ENCODE data around the gene ITIH4. TPM values are rescaled to one million over a fixed set of nuclear protein-coding genes. Genes with fewer than 3 reads are reported as not detected.

Gene ITIH4
- total and polyA plus RNA-seq, 10 of the 15 experiments (the other 5 are each of a cell fraction or from before 2014, with no cell fraction given): 0.64 to 4.1 (median 1.3) TPM

DNA sequence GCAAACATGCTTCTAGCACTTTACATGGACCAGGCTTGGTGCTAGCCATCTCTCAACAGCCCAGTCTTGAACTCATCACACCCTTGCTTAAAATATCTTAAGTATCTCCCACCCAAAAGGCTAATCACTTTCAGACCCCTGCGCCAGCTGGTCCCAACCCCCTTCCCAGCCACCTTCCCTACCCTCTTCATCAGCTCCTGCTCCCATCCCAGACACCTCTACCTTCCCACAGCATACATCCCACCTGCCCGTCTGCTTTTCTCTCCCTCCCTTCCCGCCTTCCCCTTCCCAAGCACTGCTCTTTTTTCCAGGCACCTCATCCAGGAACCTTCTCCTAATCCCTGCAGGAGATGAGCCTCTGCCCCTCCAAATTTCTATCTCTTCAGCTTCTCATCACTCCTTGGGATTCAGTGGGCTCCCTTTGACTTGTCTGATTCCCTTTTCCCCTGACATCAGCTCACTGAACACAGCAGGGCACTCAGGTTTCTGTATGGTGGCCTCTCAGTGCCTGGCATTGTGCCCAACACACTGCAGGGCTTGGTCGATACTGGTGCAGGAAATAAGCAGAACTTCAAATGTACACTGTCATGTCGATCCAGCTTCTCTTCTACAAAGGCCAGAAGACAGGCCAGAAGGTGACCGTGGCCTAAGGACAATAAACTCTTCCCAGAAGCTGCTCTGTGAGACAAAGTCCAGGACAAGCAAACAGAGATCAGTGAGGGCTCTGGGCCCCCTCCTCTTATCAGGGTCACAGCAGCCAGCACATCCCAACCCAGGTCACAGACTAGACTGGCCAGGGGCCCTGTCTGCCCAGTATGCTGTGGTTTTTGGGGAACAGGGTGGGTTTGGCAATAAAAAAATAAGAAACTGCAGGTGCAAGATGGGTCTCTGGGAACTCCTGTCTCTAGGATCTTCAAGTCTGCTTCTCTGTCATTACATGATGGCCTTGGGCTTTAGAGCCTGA is 55.3 kb downstream of the ITIH4 start:
- in situ Hi-C loops (cut with MboI): no loop called here
- SMC1A ChIA-PET (ENCODE audit: uncharacterized antibody, unreplicated experiment): no interaction called here

GRCh38 chr3:52774066-52774713 is 56.3 kb downstream of the ITIH4 start:
- WGBS (ENCODE audit: insufficient coverage, insufficient replicate concordance, low lambda C conversion rate, missing lambda C conversion rate): 83% methylated on average over 8 of the region's 8 CpGs
- in situ Hi-C loops (cut with MboI) (no loop called here), intact Hi-C loops (cut with micrococcal nuclease; ENCODE audit: unreplicated experiment) (no loop called here)
- DNase-seq (ENCODE audit: low read depth, low spot score) (no peak), ATAC-seq (no peak), FAIRE-seq (no peak)
- Histone ChIP-seq H3K9ac (ENCODE audit: control insufficient read depth, insufficient read depth, low read length) (no peak overlapping the region), H3K79me2 (ENCODE audit: control insufficient read depth, insufficient read depth, low read length) (peaks cover 9% of the 10 kb centered on the region), H3K27me3 (replicated peaks in 1 of 2; ENCODE audit: control insufficient read depth in 2 of 2, insufficient read depth in 2 of 2, low read length in 1 of 2) (no peaks in the 10 kb centered on the region), H2AFZ (ENCODE audit: control insufficient read depth, low read depth, low read length) (no peak overlapping the region), H3K36me3 (ENCODE audit: control insufficient read depth in 2 of 2, insufficient read depth in 2 of 2, low read length in 1 of 2) (no peaks in the 10 kb centered on the region), H4K20me1 (ENCODE audit: control insufficient read depth, insufficient read depth) (no peaks in the 10 kb centered on the region), H3K4me3 (no peak overlapping the region), H3K4me2 (ENCODE audit: control insufficient read depth, insufficient read depth) (no peak overlapping the region), H3K9me3 (replicated peaks; ENCODE audit: control insufficient read depth, insufficient read depth, low read length) (no peaks in the 10 kb centered on the region), H3K27ac (ENCODE audit: control insufficient read depth, insufficient read depth) (no peak overlapping the region), H3K4me1 (ENCODE audit: control insufficient read depth, insufficient read depth, low read length) (peaks cover 10% of the 10 kb centered on the region)
- ChIA-PET SMC1A (ENCODE audit: uncharacterized antibody, unreplicated experiment) (interaction anchor here (0.7 kb wide), 1 partner anchor 344 kb away, joined by 3 read pairs; no protein-coding TSS in a partner anchor), POLR2A (no interaction called here), RAD21 (ENCODE audit: unreplicated experiment) (no interaction called here), CTCF (no interaction called here)
- no TSS peak for BruUV-seq (replicated peaks)
- TF ChIP-seq MYC (IDR thresholded peaks at IDR 0.05; ENCODE audit: insufficient read depth, insufficient read length, insufficient replicate concordance, low read length, severe bottlenecking) (no peak), ZNF592 (IDR thresholded peaks at IDR 0.05) (no peak), PAX5 (IDR thresholded peaks at IDR 0.05; ENCODE audit: borderline replicate concordance, low read depth, low read length) (no peak), GABPA (IDR thresholded peaks at IDR 0.05; ENCODE audit: low read depth) (no peak), WRNIP1 (IDR thresholded peaks at IDR 0.05; ENCODE audit: borderline replicate concordance, low read depth, low read length) (no peak), CHD4 (IDR thresholded peaks at IDR 0.05) (no peak), BMI1 (IDR thresholded peaks at IDR 0.05; ENCODE audit: borderline replicate concordance) (no peak)
- TF ChIP-seq, protein P1, sequence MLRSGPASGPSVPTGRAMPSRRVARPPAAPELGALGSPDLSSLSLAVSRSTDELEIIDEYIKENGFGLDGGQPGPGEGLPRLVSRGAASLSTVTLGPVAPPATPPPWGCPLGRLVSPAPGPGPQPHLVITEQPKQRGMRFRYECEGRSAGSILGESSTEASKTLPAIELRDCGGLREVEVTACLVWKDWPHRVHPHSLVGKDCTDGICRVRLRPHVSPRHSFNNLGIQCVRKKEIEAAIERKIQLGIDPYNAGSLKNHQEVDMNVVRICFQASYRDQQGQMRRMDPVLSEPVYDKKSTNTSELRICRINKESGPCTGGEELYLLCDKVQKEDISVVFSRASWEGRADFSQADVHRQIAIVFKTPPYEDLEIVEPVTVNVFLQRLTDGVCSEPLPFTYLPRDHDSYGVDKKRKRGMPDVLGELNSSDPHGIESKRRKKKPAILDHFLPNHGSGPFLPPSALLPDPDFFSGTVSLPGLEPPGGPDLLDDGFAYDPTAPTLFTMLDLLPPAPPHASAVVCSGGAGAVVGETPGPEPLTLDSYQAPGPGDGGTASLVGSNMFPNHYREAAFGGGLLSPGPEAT (IDR thresholded peaks at IDR 0.05; ENCODE audit: low read depth): no peak

More for the DNA sequence above, 55.3 kb downstream of the ITIH4 start:
- Histone ChIP-seq H3K9me3 (replicated peaks; ENCODE audit: control insufficient read depth, insufficient read depth, low read length) (no peaks in the 10 kb centered on the region), H3K36me3 (ENCODE audit: control insufficient read depth in 2 of 2, insufficient read depth in 2 of 2, low read length in 1 of 2) (no peaks in the 10 kb centered on the region), H3K9ac (ENCODE audit: control insufficient read depth, insufficient read depth, low read length) (no peak overlapping the region), H3K4me1 (ENCODE audit: control insufficient read depth, insufficient read depth, low read length) (peaks cover 11% of the 10 kb centered on the region), H3K27ac (ENCODE audit: control insufficient read depth, insufficient read depth) (no peak overlapping the region), H4K20me1 (ENCODE audit: control insufficient read depth, insufficient read depth) (no peaks in the 10 kb centered on the region), H3K27me3 (replicated peaks in 1 of 2; ENCODE audit: control insufficient read depth in 2 of 2, insufficient read depth in 2 of 2, low read length in 1 of 2) (no peaks in the 10 kb centered on the region), H3K79me2 (ENCODE audit: control insufficient read depth, insufficient read depth, low read length) (peaks cover 2% of the 10 kb centered on the region; the same call in 1 of the 2 replicates), H3K4me2 (ENCODE audit: control insufficient read depth, insufficient read depth) (no peak overlapping the region), H3K4me3 (no peak overlapping the region), H2AFZ (ENCODE audit: control insufficient read depth, low read depth, low read length) (no peak overlapping the region)
- intact Hi-C loops (cut with micrococcal nuclease; ENCODE audit: unreplicated experiment): no loop called here
- ChIA-PET POLR2A (no interaction called here), CTCF (no interaction called here), RAD21 (ENCODE audit: unreplicated experiment) (no interaction called here)
- DNase-seq (ENCODE audit: low read depth, low spot score): no peak
- BruUV-seq (replicated peaks): no TSS peak
- WGBS (ENCODE audit: insufficient coverage, insufficient replicate concordance, low lambda C conversion rate, missing lambda C conversion rate): 34% methylated on average over 6 of the region's 6 CpGs
- ATAC-seq: no peak
- no peak for TF ChIP-seq EZH2 (IDR thresholded peaks at IDR 0.05; ENCODE audit: borderline replicate concordance, control insufficient read depth, low read depth, low read length)
- no peak for FAIRE-seq

Measured in GM12878 (cell line).